HepG2 (cell line): ENCODE data around the gene HBM. TPM values are rescaled to one million over a fixed set of nuclear protein-coding genes. Genes with fewer than 3 reads are reported as not detected.

ENCODE experiments used
- ATAC-seq: fragments of 200-7000 bp; cut with Tn5 transposase; 3 replicates; pipeline ENCODE4 v1.9.1; 2020; ENCODE audit warnings: mild to moderate bottlenecking, moderate library complexity
- BruUV-seq: library from RNA; stranded (reverse); fragments of 400-500 nt; replicated peaks from 2 replicates; lab custom pipeline; 2021; lab: Mats Ljungman, UMichigan
- CTCF ChIA-PET: fragments of 300-600 bp; formaldehyde crosslinking; extraction: SDS; loops from one replicate; lab custom pipeline; 2021; ENCODE audit warnings: low total read pairs, inconsistent platforms, low intra/inter-chr PET ratio; lab: Yijun Ruan, JAX
- POLR2A ChIA-PET: fragments of 350-600 bp; sonication (Branson Sonifier 250); formaldehyde crosslinking; loops from one replicate; lab custom pipeline; 2020; ENCODE audit warnings: antibody characterized with exemption, inconsistent platforms; lab: Yijun Ruan, JAX
- DNase-seq: peaks from one replicate; pipeline ENCODE4 v3.0.0-alpha.2; 2015; ENCODE audit warnings: low spot score
- FAIRE-seq: peaks from 3 replicates; lab custom pipeline; 2011; peaks lifted over from hg19 to GRCh38; lab: Jason Lieb, UNC
- H2AFZ ChIP-seq: one replicate; pipeline ENCODE4 v1.6.1; 2011; ENCODE audit warnings: low read length, inconsistent platforms
- H3K27ac ChIP-seq: fragments of 300-600 bp; 3 replicates; pipeline ENCODE4 v1.8.0; 2011; ENCODE audit warnings: mixed run types, mild to moderate bottlenecking, mixed read lengths, low read length, inconsistent platforms; ENCODE audit not compliant: insufficient read depth; ENCODE audit errors: extremely low read length
- H3K27me3 ChIP-seq, 2 experiments: fragments of 200-600 bp in 1 of 2; 2 replicates in 1 of 2; 3 replicates in 1 of 2; pipeline versions ENCODE4 v1.6.0 to v1.8.0; 2011; ENCODE audit warnings: low read length in 2 of 2, mild to moderate bottlenecking in 2 of 2, moderate library complexity in 2 of 2, inconsistent platforms in 1 of 2; ENCODE audit not compliant: insufficient read depth in 2 of 2, control insufficient read depth in 1 of 2
- H3K36me3 ChIP-seq, 2 experiments: fragments of 200-600 bp in 1 of 2; replicated peaks in 1 of 2; 2 replicates in 1 of 2; 3 replicates in 1 of 2; pipeline versions ENCODE4 v1.5.1 to v1.8.0; 2011; ENCODE audit warnings: low read length in 2 of 2, inconsistent platforms in 1 of 2; ENCODE audit not compliant: insufficient read depth in 2 of 2, control insufficient read depth in 1 of 2
- H3K4me1 ChIP-seq: 2 replicates; pipeline ENCODE4 v1.5.1; 2012; ENCODE audit warnings: low read length, inconsistent platforms; ENCODE audit not compliant: insufficient read depth
- H3K4me2 ChIP-seq: 2 replicates; pipeline ENCODE4 v1.6.0; 2011; ENCODE audit warnings: low read depth, low read length, inconsistent platforms
- H3K4me3 ChIP-seq, 3 experiments: fragments of 200-600 bp in 1 of 3; sonication (generic), shearing (Covaris generic) in 1 of 3; replicated peaks in 1 of 3; 2 replicates each; pipeline ENCODE4 v1.5.1; 2011 to 2016; ENCODE audit warnings: low read length in 3 of 3, inconsistent platforms in 2 of 3, low read depth in 2 of 3, mild to moderate bottlenecking in 2 of 3, control low read depth in 1 of 3, mixed read lengths in 1 of 3; ENCODE audit not compliant: insufficient read depth in 1 of 3
- H3K79me2 ChIP-seq: one replicate; pipeline ENCODE4 v1.6.1; 2011; ENCODE audit warnings: low read length, inconsistent platforms; ENCODE audit not compliant: insufficient read depth
- H3K9ac ChIP-seq: 2 replicates; pipeline ENCODE4 v1.6.0; 2011; ENCODE audit warnings: mild to moderate bottlenecking, low read depth, low read length, inconsistent platforms; ENCODE audit not compliant: insufficient read depth
- H3K9me3 ChIP-seq: 2 replicates; pipeline ENCODE4 v1.5.1; 2012; ENCODE audit warnings: mild to moderate bottlenecking, low read length
- H4K20me1 ChIP-seq: 2 replicates; pipeline ENCODE4 v1.6.0; 2011; ENCODE audit warnings: inconsistent platforms, mild to moderate bottlenecking, low read length, moderate library complexity; ENCODE audit not compliant: insufficient read depth
- ARID5B ChIP-seq: IDR thresholded peaks from 2 replicates; pipeline ENCODE4 v1.4.0; 2020; ENCODE audit warnings: mild to moderate bottlenecking, missing genetic modification reagents
- FUBP1 ChIP-seq: sonication (generic); formaldehyde crosslinking; IDR thresholded peaks from 2 replicates; pipeline ENCODE4 v1.5.1; 2020; ENCODE audit warnings: missing genetic modification reagents, mild to moderate bottlenecking, borderline replicate concordance
- MED8 ChIP-seq: sonication (generic); formaldehyde crosslinking; IDR thresholded peaks from 2 replicates; pipeline ENCODE4 v1.8.1; 2023; ENCODE audit warnings: mild to moderate bottlenecking, missing genetic modification reagents; ENCODE audit not compliant: insufficient replicate concordance
- NFIB ChIP-seq: sonication (generic); formaldehyde crosslinking; IDR thresholded peaks from 2 replicates; pipeline ENCODE4 v1.9.0; 2021; ENCODE audit warnings: missing genetic modification reagents, mild to moderate bottlenecking, borderline replicate concordance
- NFRKB ChIP-seq: fragments of 450-650 bp; IDR thresholded peaks from 2 replicates; pipeline ENCODE4 v1.6.1; 2017
- PHF20 ChIP-seq: sonication (generic); formaldehyde crosslinking; IDR thresholded peaks from 2 replicates; pipeline ENCODE4 v1.5.0; 2020; ENCODE audit warnings: mild to moderate bottlenecking, missing genetic modification reagents
- POGZ ChIP-seq: sonication (generic); formaldehyde crosslinking; IDR thresholded peaks from 2 replicates; pipeline ENCODE4 v1.4.0; 2020; ENCODE audit warnings: mild to moderate bottlenecking, missing genetic modification reagents
- PREB ChIP-seq: sonication (generic); formaldehyde crosslinking; IDR thresholded peaks from 2 replicates; pipeline ENCODE4 v1.4.0; 2020; ENCODE audit warnings: missing genetic modification reagents
- SMAD3 ChIP-seq: sonication (generic); formaldehyde crosslinking; IDR thresholded peaks from 2 replicates; pipeline ENCODE4 v1.4.0; 2020; ENCODE audit warnings: missing genetic modification reagents
- ZFP36L1 ChIP-seq: sonication (generic); formaldehyde crosslinking; IDR thresholded peaks from 2 replicates; pipeline ENCODE4 v1.8.0; 2022; ENCODE audit warnings: mild to moderate bottlenecking, missing genetic modification reagents, moderate library complexity
- ZMAT3 ChIP-seq: sonication (generic); formaldehyde crosslinking; conservative IDR thresholded peaks from 2 replicates; pipeline ENCODE4 v1.7.0; 2021; ENCODE audit warnings: missing genetic modification reagents
- ZNF430 ChIP-seq: sonication (generic); formaldehyde crosslinking; IDR thresholded peaks from 2 replicates; pipeline ENCODE4 v1.9.0; 2021; ENCODE audit warnings: mild to moderate bottlenecking, missing genetic modification reagents
- ZNF775 ChIP-seq: sonication (generic); formaldehyde crosslinking; IDR thresholded peaks from 2 replicates; pipeline ENCODE4 v1.4.0; 2020; ENCODE audit warnings: missing genetic modification reagents, mild to moderate bottlenecking, moderate library complexity, borderline replicate concordance
- WGBS: methylation state at CpG from one replicate; pipeline ENCODE4 v1.1.6; 2017; ENCODE audit warnings: low lambda C conversion rate; 5-methylcytosine and 5-hydroxymethylcytosine counted together
- in situ Hi-C: cut with HindIII; loops from 2 replicates; pipeline ENCODE4 v1.10.0; 2017; ENCODE audit warnings: low pct_unique_long_range_greater_than_20kb; ENCODE audit not compliant: extremely low pct_ligation_motif_present
- intact Hi-C: fragments of 100-400 bp; cut with micrococcal nuclease; formaldehyde crosslinking; loops from one replicate; pipeline ENCODE4 v1.10.0; 2022; ENCODE audit not compliant: unreplicated experiment
- polyA plus RNA-seq, 8 experiments: library from polyadenylated mRNA; depleted of rRNA in 3 of 8; stranded (reverse) in 7 of 8; unstranded in 1 of 8; fragments of >200 nt; fragmentation: Illumina TruSeq in 4 of 8; extraction: Trizol in 4 of 8; gene quantifications; 2 replicates each; pipeline versions ENCODE4 v1.2.1 to v1.2.3, GENCODE V29; 2011 to 2016; ENCODE audit warnings: low read depth in 4 of 8, missing spikeins in 1 of 8, mixed read lengths in 1 of 8; ENCODE audit not compliant: insufficient read depth in 1 of 8
- total RNA-seq, 5 experiments: library from RNA; depleted of rRNA; stranded (reverse); fragments of >200 nt; fragmentation: Illumina TruSeq; extraction: Trizol; gene quantifications; 2 replicates each; pipeline ENCODE4 v1.2.3, GENCODE V29; 2016; ENCODE audit warnings: low read depth in 1 of 5
- TF ChIP-seq, protein P1 (sequence below): sonication (generic); formaldehyde crosslinking; IDR thresholded peaks from 2 replicates; pipeline ENCODE4 v1.8.0; 2023; ENCODE audit warnings: mild to moderate bottlenecking, missing genetic modification reagents

The HBM gene
- total and polyA plus RNA-seq, 2 of the 13 experiments (the other 11 are each of a cell fraction or from before 2014, with no cell fraction given): not detected

- in situ Hi-C loops: loop anchor here (5.0 kb wide), 1 partner anchor 74 kb away; no protein-coding TSS in a partner anchor
- peak; percentile 44; the same call in 1 of the 2 replicates for TF ChIP-seq POGZ
- TF ChIP-seq PREB (CRISPR knock-in tag): no peak; the same call in 1 of the 2 replicates
- TF ChIP-seq NFRKB: no peak
- TF ChIP-seq ZFP36L1 (CRISPR knock-in tag): peak; percentile 99
- TF ChIP-seq MED8: peak; percentile 35
- TF ChIP-seq ZNF775 (CRISPR knock-in tag): peak; percentile 94
- TF ChIP-seq, protein P1, sequence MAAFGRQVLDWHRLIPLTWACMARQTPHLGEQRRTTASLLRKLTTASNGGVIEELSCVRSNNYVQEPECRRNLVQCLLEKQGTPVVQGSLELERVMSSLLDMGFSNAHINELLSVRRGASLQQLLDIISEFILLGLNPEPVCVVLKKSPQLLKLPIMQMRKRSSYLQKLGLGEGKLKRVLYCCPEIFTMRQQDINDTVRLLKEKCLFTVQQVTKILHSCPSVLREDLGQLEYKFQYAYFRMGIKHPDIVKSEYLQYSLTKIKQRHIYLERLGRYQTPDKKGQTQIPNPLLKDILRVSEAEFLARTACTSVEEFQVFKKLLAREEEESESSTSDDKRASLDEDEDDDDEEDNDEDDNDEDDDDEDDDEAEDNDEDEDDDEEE (CRISPR knock-in tag): peak; percentile 99
- TF ChIP-seq FUBP1: no peak
- TF ChIP-seq ZMAT3 (CRISPR knock-in tag): peak; percentile 98
- TF ChIP-seq SMAD3 (CRISPR knock-in tag): peak; percentile 88
- 0 out of 2 replicates have a peak, but pooled peaks have one; percentile 57 for TF ChIP-seq PHF20
- TF ChIP-seq NFIB (CRISPR knock-in tag): peak; percentile 94; the same call in 1 of the 2 replicates
- peak; percentile 98 for TF ChIP-seq ZNF430
- peak; percentile 67 for TF ChIP-seq ARID5B (CRISPR knock-in tag)
These were observed 15.1 kb downstream of the HBM start for GRCh38 chr16:180681-181564.

More at GRCh38 chr16:180681-181564, 15.1 kb downstream of the HBM start:
- CTCF ChIA-PET: interaction anchor here (0.9 to 3.2 kb wide), 3 partner anchors 63 to 115 kb away, joined by 6 to 23 read pairs (median 17); no protein-coding TSS in a partner anchor
- H3K27ac ChIP-seq: peak overlapping the region; percentile 43
- peaks cover 23% of the 10 kb centered on the region for H3K4me1 ChIP-seq
- H2AFZ ChIP-seq: no peak overlapping the region
- POLR2A ChIA-PET: interaction anchor here (0.6 to 1.7 kb wide), 5 partner anchors 42 to 136 kb away, joined by 3 to 7 read pairs (median 4); partner anchors contain the start of gene NPRL3
- H3K36me3 ChIP-seq: no peaks in the 10 kb centered on the region
- no peaks in the 10 kb centered on the region for H3K79me2 ChIP-seq
- H3K9ac ChIP-seq: peak overlapping the region; percentile 43; the same call in 1 of the 2 replicates
- no TSS peak for BruUV-seq
- H3K9me3 ChIP-seq: no peaks in the 10 kb centered on the region
- peak overlapping the region; percentile 82 for H3K4me2 ChIP-seq
- intact Hi-C loops: loop anchor here (1.0 to 2.0 kb wide), 2 partner anchors 44 to 116 kb away; no protein-coding TSS in a partner anchor
- H3K4me3 ChIP-seq: peak overlapping the region; percentile 35 to 73 (median 49); a peak in 5 of 6 replicates
- ATAC-seq: peak; percentile 83
- peaks cover 0 to 11% of the 10 kb centered on the region in 2 experiments; a peak in 3 of 5 replicates for H3K27me3 ChIP-seq
- no peak for FAIRE-seq
- peak; percentile 76 for DNase-seq
- 5% methylated on average over 13 of the region's 89 CpGs for WGBS
- H4K20me1 ChIP-seq: 0 out of 2 replicates have a peak, but pooled peaks cover 4% of the 10 kb centered on the region
